ENCODE results near the gene KANTR.
A peak's percentile ranks its signal among the peaks of the same experiment; 100 is the strongest.

The KANTR gene

DNA sequence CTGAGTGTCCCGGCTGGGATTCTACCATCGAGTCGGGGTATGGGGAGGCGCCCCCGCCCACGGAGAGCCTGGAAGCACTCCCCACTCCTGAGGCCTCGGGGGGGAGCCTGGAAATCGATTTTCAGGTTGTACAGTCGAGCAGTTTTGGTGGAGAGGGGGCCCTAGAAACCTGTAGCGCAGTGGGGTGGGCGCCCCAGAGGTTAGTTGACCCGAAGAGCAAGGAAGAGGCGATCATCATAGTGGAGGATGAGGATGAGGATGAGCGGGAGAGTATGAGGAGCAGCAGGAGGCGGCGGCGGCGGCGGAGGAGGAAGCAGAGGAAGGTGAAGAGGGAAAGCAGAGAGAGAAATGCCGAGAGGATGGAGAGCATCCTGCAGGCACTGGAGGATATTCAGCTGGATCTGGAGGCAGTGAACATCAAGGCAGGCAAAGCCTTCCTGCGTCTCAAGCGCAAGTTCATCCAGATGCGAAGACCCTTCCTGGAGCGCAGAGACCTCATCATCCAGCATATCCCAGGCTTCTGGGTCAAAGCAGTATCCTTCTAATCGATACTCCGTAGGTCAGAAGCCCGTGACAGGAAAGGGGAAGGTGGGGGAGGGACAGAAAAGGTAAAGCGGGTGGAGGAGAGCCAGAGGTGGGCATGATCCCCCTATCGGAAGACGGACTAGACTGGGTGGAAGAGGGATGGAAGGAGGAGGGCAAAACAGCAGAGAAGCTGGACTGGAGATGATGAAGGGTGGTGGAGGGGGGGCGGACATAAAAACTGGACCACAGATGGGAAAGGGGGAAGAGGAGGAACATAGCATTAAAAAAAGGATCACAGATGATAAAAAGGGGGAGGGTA is 10.9 kb upstream of the KANTR start:
- no peaks in the 10 kb centered on the region for H3K9me3 ChIP-seq (ENCODE audit: control insufficient read depth, low read length)
- peak overlapping the region; percentile 64 for H3K4me3 ChIP-seq (ENCODE audit: extremely low read depth, insufficient read depth, low read length, poor library complexity, severe bottlenecking)
- H3K36me3 ChIP-seq (ENCODE audit: control insufficient read depth, insufficient read depth, low read length): peaks cover 20% of the 10 kb centered on the region
- WGBS, 2 experiments (ENCODE audit: insufficient coverage in 2 of 2): 0 to 14% methylated on average over 12 to 16 of the region's 31 CpGs
- H3K4me1 ChIP-seq (ENCODE audit: control insufficient read depth, insufficient read depth, low read length, poor library complexity, severe bottlenecking): peaks cover 5% of the 10 kb centered on the region
- peak overlapping the region; percentile 78 for H3K27ac ChIP-seq (ENCODE audit: low read depth, low read length, severe bottlenecking)

DNA sequence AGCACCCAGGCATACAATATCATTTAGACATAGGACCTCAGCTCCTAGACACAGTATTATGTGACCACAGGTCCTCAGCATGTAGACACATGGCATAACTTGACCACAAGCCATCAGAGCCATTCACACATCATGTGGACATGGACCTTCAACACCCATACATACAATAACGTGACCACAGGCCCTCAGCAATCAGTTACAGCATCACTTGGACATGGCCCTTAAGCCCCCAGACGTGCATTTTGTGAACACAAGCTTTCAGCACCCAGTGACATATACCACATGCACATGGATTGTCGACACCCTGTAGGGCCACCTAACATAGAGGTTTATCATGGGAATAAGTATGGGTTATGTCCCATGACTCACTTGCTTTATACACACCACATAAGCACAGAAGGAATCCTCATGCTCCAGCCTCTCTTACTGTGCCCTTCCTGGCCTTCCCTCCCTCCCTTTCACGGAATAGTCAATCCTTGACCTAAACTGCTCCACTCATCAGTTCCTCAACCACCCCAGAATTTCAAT is 9.8 kb upstream of the KANTR start:
- Histone ChIP-seq H3K9me3 (ENCODE audit: control insufficient read depth, low read length) (no peaks in the 10 kb centered on the region), H3K4me3 (ENCODE audit: extremely low read depth, insufficient read depth, low read length, poor library complexity, severe bottlenecking) (no peak overlapping the region), H3K27ac (ENCODE audit: low read depth, low read length, severe bottlenecking) (no peak overlapping the region), H3K4me1 (ENCODE audit: control insufficient read depth, insufficient read depth, low read length, poor library complexity, severe bottlenecking) (peaks cover 5% of the 10 kb centered on the region), H3K36me3 (ENCODE audit: control insufficient read depth, insufficient read depth, low read length) (peaks cover 20% of the 10 kb centered on the region)
- WGBS, 2 experiments (ENCODE audit: insufficient coverage in 2 of 2): 100% methylated on average over 1 to 2 of the region's 4 CpGs

DNA sequence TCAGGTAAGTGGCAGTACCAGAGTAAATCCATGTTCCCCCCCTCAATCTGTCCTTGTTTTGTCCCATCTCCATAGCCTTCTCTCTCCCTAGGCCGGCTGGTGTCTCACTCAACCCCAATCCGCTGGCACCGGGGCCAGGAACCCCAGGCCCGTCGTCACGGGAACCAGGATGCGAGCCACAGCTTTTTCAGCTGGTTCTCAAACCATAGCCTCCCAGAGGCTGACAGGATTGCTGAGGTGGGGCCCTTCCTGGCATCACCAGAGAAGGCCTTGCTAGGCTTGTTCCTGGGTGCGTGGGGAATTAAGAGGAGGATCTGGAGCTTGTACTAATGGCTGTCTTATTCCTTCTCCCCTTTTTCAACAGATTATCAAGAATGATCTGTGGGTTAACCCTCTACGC is 9.1 kb upstream of the KANTR start:
- Histone ChIP-seq H3K36me3 (ENCODE audit: control insufficient read depth, insufficient read depth, low read length) (peaks cover 20% of the 10 kb centered on the region), H3K9me3 (ENCODE audit: control insufficient read depth, low read length) (no peaks in the 10 kb centered on the region), H3K4me3 (ENCODE audit: extremely low read depth, insufficient read depth, low read length, poor library complexity, severe bottlenecking) (no peak overlapping the region), H3K27ac (ENCODE audit: low read depth, low read length, severe bottlenecking) (no peak overlapping the region), H3K4me1 (ENCODE audit: control insufficient read depth, insufficient read depth, low read length, poor library complexity, severe bottlenecking) (peaks cover 5% of the 10 kb centered on the region)
- WGBS, 2 experiments (ENCODE audit: insufficient coverage in 2 of 2): 100% methylated on average over 4 of the region's 9 CpGs; no CpG with 5 or more reads in 1 of the 2 experiments

DNA sequence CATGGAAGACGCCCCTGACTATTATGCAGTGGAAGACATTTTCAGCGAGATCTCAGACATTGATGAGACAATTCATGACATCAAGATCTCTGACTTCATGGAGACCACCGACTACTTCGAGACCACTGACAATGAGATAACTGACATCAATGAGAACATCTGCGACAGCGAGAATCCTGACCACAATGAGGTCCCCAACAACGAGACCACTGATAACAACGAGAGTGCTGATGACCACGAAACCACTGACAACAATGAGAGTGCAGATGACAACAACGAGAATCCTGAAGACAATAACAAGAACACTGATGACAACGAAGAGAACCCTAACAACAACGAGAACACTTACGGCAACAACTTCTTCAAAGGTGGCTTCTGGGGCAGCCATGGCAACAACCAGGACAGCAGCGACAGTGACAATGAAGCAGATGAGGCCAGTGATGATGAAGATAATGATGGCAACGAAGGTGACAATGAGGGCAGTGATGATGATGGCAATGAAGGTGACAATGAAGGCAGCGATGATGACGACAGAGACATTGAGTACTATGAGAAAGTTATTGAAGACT is 8.2 kb upstream of the KANTR start:
- Histone ChIP-seq H3K27ac (ENCODE audit: low read depth, low read length, severe bottlenecking) (no peak overlapping the region), H3K36me3 (ENCODE audit: control insufficient read depth, insufficient read depth, low read length) (peaks cover 20% of the 10 kb centered on the region), H3K9me3 (ENCODE audit: control insufficient read depth, low read length) (no peaks in the 10 kb centered on the region), H3K4me1 (ENCODE audit: control insufficient read depth, insufficient read depth, low read length, poor library complexity, severe bottlenecking) (peaks cover 5% of the 10 kb centered on the region), H3K4me3 (ENCODE audit: extremely low read depth, insufficient read depth, low read length, poor library complexity, severe bottlenecking) (no peak overlapping the region)
- 91 to 99% methylated on average over 10 to 11 of the region's 17 CpGs for WGBS, 2 experiments (ENCODE audit: insufficient coverage in 2 of 2)

DNA sequence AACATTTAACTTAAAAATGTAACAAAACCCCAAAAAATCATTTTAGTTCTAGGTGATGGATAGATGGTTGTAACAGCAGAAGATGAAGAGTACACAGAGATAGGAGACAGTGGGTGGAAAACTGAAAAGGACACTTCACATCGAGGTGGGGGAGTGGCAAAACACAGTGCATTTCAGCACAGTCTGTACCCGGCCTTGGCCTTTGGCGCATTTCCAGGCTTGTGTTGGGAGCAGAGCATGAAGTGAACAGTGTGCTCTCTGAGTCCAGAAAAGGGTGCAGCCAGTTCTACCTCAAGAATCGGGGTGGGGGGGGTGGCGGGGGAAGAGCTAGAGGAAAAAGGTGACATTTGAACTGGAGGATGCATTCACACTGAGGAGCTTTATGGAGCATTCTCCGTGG is 7.5 kb upstream of the KANTR start:
- peaks cover 20% of the 10 kb centered on the region for H3K36me3 ChIP-seq (ENCODE audit: control insufficient read depth, insufficient read depth, low read length)
- peaks cover 5% of the 10 kb centered on the region for H3K4me1 ChIP-seq (ENCODE audit: control insufficient read depth, insufficient read depth, low read length, poor library complexity, severe bottlenecking)
- H3K9me3 ChIP-seq (ENCODE audit: control insufficient read depth, low read length): no peaks in the 10 kb centered on the region
- 89 to 96% methylated on average over 3 to 5 of the region's 6 CpGs for WGBS, 2 experiments (ENCODE audit: insufficient coverage in 2 of 2)
- H3K4me3 ChIP-seq (ENCODE audit: extremely low read depth, insufficient read depth, low read length, poor library complexity, severe bottlenecking): no peak overlapping the region
- H3K27ac ChIP-seq (ENCODE audit: low read depth, low read length, severe bottlenecking): no peak overlapping the region

DNA sequence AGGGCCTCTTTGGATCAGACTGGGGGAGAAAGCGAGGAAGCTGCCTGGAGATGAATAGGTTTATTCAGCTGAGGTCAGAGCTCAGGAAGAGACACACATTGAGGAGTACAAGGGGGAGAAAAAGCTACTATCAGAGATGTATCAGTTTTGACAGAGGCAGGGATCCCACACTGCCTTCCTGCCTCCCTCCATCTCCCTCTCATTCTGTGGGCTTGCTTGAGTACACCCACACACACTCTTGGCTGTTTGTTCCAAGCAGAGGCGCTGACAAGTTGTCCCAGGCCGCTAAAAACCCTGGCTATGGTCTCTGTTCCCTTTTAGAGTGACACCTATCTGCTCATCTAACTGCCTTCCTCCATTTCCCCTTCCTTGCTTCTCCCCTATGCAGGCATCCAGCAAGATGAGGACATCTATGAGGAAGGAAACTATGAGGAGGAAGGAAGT is 6.5 kb upstream of the KANTR start:
- Histone ChIP-seq H3K36me3 (ENCODE audit: control insufficient read depth, insufficient read depth, low read length) (peaks cover 20% of the 10 kb centered on the region), H3K4me3 (ENCODE audit: extremely low read depth, insufficient read depth, low read length, poor library complexity, severe bottlenecking) (no peak overlapping the region), H3K9me3 (ENCODE audit: control insufficient read depth, low read length) (no peaks in the 10 kb centered on the region), H3K4me1 (ENCODE audit: control insufficient read depth, insufficient read depth, low read length, poor library complexity, severe bottlenecking) (peaks cover 5% of the 10 kb centered on the region), H3K27ac (ENCODE audit: low read depth, low read length, severe bottlenecking) (no peak overlapping the region)
- 80 to 100% methylated on average over 1 of the region's 3 CpGs for WGBS, 2 experiments (ENCODE audit: insufficient coverage in 2 of 2)

DNA sequence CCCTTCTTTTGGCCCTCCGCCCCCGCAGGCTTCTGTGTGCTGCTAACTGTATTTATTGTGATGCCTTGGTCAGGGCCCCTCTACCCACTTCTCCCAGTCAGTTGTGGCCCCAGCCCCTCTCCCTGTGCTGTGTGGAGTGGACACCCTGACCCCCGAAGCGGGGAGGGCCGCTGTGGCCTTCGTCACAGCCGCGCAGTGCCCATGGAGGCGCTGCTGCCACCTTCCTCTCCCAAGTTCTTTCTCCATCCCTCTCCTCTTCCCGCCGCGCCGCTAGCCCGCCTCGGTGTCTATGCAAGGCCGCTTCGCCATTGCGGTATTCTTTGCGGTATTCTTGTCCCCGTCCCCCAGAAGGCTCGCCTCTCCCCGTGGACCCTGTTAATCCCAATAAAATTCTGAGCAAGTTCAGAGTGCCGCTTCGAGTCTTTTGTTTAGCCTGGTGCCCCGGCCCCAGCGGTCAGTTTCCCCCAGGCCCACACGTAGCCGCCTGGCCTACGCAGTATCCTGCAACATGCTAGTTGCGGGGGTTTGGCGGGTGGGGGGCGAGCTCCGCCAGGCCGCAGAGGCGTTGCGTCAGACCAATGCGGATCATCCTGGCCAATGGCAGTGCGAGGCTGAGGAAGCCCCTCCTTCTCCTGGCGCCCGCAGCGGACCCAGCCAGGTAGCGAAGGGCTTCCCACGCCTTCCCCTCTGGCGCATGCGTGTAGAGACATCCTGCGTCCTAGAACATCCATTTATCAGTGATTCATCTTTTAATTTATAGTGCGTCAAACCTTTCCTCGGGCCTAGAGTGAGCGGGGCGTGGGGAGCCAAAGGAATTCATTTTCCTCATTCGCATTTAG is 5.6 kb upstream of the KANTR start:
- H3K27ac ChIP-seq (ENCODE audit: low read depth, low read length, severe bottlenecking): peak overlapping the region; percentile 59
- 16 to 24% methylated on average over 11 to 17 of the region's 51 CpGs for WGBS, 2 experiments (ENCODE audit: insufficient coverage in 2 of 2)
- H3K36me3 ChIP-seq (ENCODE audit: control insufficient read depth, insufficient read depth, low read length): peaks cover 20% of the 10 kb centered on the region
- peak overlapping the region; percentile 30 for H3K4me3 ChIP-seq (ENCODE audit: extremely low read depth, insufficient read depth, low read length, poor library complexity, severe bottlenecking)
- no peaks in the 10 kb centered on the region for H3K9me3 ChIP-seq (ENCODE audit: control insufficient read depth, low read length)
- peaks cover 5% of the 10 kb centered on the region for H3K4me1 ChIP-seq (ENCODE audit: control insufficient read depth, insufficient read depth, low read length, poor library complexity, severe bottlenecking)

DNA sequence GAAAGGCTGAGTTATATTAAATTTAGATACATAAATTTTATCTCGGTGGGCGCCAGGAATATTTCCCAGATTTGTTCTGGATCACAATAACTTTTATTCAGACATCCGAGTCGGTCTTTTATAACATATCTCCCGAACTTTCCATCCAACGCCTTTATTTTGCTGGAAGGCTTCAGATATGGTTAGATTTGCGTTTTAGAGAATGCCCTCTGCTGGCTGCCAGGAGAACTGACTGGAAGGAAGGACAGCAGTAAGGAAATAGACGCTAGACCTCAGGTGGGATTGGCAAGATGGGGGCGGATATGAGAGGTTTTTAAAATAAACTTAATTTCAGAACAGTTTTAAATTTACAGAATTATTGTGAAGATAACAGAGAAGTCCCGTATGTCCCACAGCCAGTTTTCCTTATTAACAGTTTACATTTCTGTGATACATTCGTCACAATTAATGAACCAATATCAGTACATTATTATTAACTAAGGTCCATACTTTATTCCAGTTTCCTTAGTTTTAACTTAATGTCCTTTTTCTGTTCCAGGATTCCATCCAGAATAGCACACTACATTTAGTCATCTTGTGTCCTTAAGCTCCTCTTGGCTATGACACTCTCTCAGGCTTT is 4.6 kb upstream of the KANTR start:
- WGBS, 2 experiments (ENCODE audit: insufficient coverage in 2 of 2): 33 to 80% methylated on average over 1 to 3 of the region's 11 CpGs
- Histone ChIP-seq H3K4me3 (ENCODE audit: extremely low read depth, insufficient read depth, low read length, poor library complexity, severe bottlenecking) (peak overlapping the region; percentile 30), H3K4me1 (ENCODE audit: control insufficient read depth, insufficient read depth, low read length, poor library complexity, severe bottlenecking) (no peaks in the 10 kb centered on the region), H3K27ac (ENCODE audit: low read depth, low read length, severe bottlenecking) (peak overlapping the region; percentile 55), H3K9me3 (ENCODE audit: control insufficient read depth, low read length) (no peaks in the 10 kb centered on the region), H3K36me3 (ENCODE audit: control insufficient read depth, insufficient read depth, low read length) (peaks cover 18% of the 10 kb centered on the region)

DNA sequence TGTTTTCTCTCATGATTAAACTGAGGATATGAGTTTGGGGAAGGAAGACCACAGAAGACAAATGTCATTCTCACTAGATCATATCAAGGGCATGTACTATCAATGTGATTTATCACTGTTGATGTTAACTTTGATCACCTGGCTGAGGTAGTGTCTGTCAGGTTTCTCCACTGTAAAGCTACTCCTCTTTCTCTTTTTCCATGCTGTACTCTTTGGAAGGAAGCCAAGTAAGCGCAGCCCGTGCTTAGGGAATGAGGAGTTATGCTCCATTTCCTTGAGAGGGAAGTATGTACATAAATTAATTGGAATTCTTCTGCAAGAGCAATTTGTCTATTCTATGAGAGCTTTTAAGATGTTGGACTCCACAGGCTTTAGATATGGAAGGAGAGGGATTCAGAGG is 4.0 kb upstream of the KANTR start:
- H3K4me1 ChIP-seq (ENCODE audit: control insufficient read depth, insufficient read depth, low read length, poor library complexity, severe bottlenecking): no peaks in the 10 kb centered on the region
- H3K9me3 ChIP-seq (ENCODE audit: control insufficient read depth, low read length): no peaks in the 10 kb centered on the region
- H3K4me3 ChIP-seq (ENCODE audit: extremely low read depth, insufficient read depth, low read length, poor library complexity, severe bottlenecking): no peak overlapping the region
- no CpG with 5 or more reads among the region's 2 CpGs for WGBS, 2 experiments (ENCODE audit: insufficient coverage in 2 of 2)
- peaks cover 12% of the 10 kb centered on the region for H3K36me3 ChIP-seq (ENCODE audit: control insufficient read depth, insufficient read depth, low read length)
- H3K27ac ChIP-seq (ENCODE audit: low read depth, low read length, severe bottlenecking): no peak overlapping the region

DNA sequence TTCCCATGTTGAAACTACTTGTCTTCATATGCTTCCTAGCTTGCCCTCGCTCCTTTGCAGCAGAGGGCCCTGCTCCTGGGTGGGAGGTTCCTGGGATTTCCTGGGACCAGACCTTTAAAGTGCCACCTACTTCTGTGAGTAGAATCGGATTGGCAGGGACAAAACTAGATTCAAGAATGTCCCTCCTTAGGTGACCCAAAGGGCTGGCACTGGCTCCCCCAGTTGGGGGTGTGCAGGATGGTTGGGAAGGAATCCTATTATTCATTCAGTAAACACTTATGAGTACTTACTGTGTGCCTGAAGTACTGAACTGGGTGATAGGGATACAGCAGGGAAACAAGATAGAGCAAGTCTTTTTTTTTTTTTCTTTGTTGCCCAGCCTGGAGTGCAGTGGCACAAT is 2.6 kb upstream of the KANTR start:
- no CpG with 5 or more reads among the region's 2 CpGs for WGBS, 2 experiments (ENCODE audit: insufficient coverage in 2 of 2)
- Histone ChIP-seq H3K36me3 (ENCODE audit: control insufficient read depth, insufficient read depth, low read length) (no peaks in the 10 kb centered on the region), H3K9me3 (ENCODE audit: control insufficient read depth, low read length) (no peaks in the 10 kb centered on the region), H3K4me3 (ENCODE audit: extremely low read depth, insufficient read depth, low read length, poor library complexity, severe bottlenecking) (no peak overlapping the region), H3K27ac (ENCODE audit: low read depth, low read length, severe bottlenecking) (no peak overlapping the region), H3K4me1 (ENCODE audit: control insufficient read depth, insufficient read depth, low read length, poor library complexity, severe bottlenecking) (no peaks in the 10 kb centered on the region)
